K562 (cell line): ENCODE results near the gene RPL10A. TPM values are rescaled to one million over a fixed set of nuclear protein-coding genes. Genes with fewer than 3 reads are reported as not detected.

Source experiments
- EGR1 ChIP-seq: fragments of 450-650 bp; conservative IDR thresholded peaks from 2 replicates; pipeline ENCODE4 v1.6.1; 2017; ENCODE audit warnings: mild to moderate bottlenecking
- ETV5 ChIP-seq: sonication (generic); formaldehyde crosslinking; IDR thresholded peaks from 2 replicates; pipeline ENCODE4 v1.4.0; 2020; ENCODE audit warnings: low read depth, mild to moderate bottlenecking, missing genetic modification reagents
- ETV6 ChIP-seq, 3 experiments: fragments of 150-350 bp in 1 of 3; sonication (generic) in 1 of 3; formaldehyde crosslinking in 1 of 3; IDR thresholded peaks; 2 replicates each; pipeline versions ENCODE4 v1.6.1 to v1.8.0; 2014 to 2022; ENCODE audit warnings: borderline replicate concordance in 2 of 3, low read depth in 2 of 3, antibody characterized with exemption in 1 of 3, low read length in 1 of 3, mild to moderate bottlenecking in 1 of 3, missing genetic modification reagents in 1 of 3
- GATAD2B ChIP-seq: fragments of 450-650 bp; IDR thresholded peaks from 2 replicates; pipeline ENCODE4 v1.6.1; 2017; ENCODE audit warnings: mild to moderate bottlenecking, borderline replicate concordance
- HIVEP1 ChIP-seq: fragments of 250-450 bp; sonication (Bioruptor Pico); IDR thresholded peaks from 2 replicates; pipeline ENCODE4 v1.4.0; 2020; ENCODE audit warnings: mild to moderate bottlenecking
- HNRNPK ChIP-seq: fragments of 200-400 bp; formaldehyde crosslinking; IDR thresholded peaks from one replicate; pipeline ENCODE4 v1.6.1; 2018; ENCODE audit warnings: mild to moderate bottlenecking, low read depth, low read length; ENCODE audit not compliant: poor library complexity, severe bottlenecking
- KAT7 ChIP-seq: sonication (generic); formaldehyde crosslinking; IDR thresholded peaks from 2 replicates; pipeline ENCODE4 v1.8.0; 2022; ENCODE audit warnings: missing genetic modification reagents, mild to moderate bottlenecking, borderline replicate concordance
- NCOA1 ChIP-seq: fragments of 450-650 bp; IDR thresholded peaks from 2 replicates; pipeline ENCODE4 v1.6.1; 2016; ENCODE audit warnings: low read depth
- NFE2 ChIP-seq: IDR thresholded peaks from 2 replicates; pipeline ENCODE4 v1.6.1; 2014; ENCODE audit warnings: antibody characterized with exemption, low read depth
- NR3C1 ChIP-seq: sonication (generic); formaldehyde crosslinking; IDR thresholded peaks from 2 replicates; pipeline ENCODE4 v1.8.1; 2022; ENCODE audit warnings: missing genetic modification reagents
- PCBP1 ChIP-seq: fragments of 200-400 bp; formaldehyde crosslinking; IDR thresholded peaks from 2 replicates; pipeline ENCODE4 v1.6.1; 2018; ENCODE audit warnings: mild to moderate bottlenecking, low read depth, low read length; ENCODE audit not compliant: poor library complexity, severe bottlenecking
- RBM14 ChIP-seq: fragments of 200-400 bp; formaldehyde crosslinking; IDR thresholded peaks from 2 replicates; pipeline ENCODE4 v1.6.1; 2018; ENCODE audit warnings: low read depth, mild to moderate bottlenecking, low read length, moderate library complexity, borderline replicate concordance; ENCODE audit not compliant: insufficient read depth
- RFX7 ChIP-seq: fragments of 250-450 bp; sonication (Bioruptor Pico); IDR thresholded peaks from 2 replicates; pipeline ENCODE4 v1.5.1; 2021; ENCODE audit warnings: mild to moderate bottlenecking
- SMAD1 ChIP-seq: fragments of 150-350 bp; IDR thresholded peaks from 2 replicates; pipeline ENCODE4 v1.6.1; 2014; ENCODE audit warnings: low read length, low read depth; ENCODE audit not compliant: partially characterized antibody
- SMARCE1 ChIP-seq: fragments of 450-650 bp; IDR thresholded peaks from 2 replicates; pipeline ENCODE4 v1.7.1; 2016; ENCODE audit warnings: mild to moderate bottlenecking
- SNRNP70 ChIP-seq: fragments of 200-400 bp; formaldehyde crosslinking; optimal IDR thresholded peaks from 2 replicates; pipeline ENCODE3; 2017; ENCODE audit warnings: low read depth, low read length
- STAG1 ChIP-seq: sonication (generic); formaldehyde crosslinking; IDR thresholded peaks from 2 replicates; pipeline ENCODE4 v1.5.0; 2020; ENCODE audit warnings: missing genetic modification reagents, borderline replicate concordance
- TEAD1 ChIP-seq, 2 experiments: fragments of 450-650 bp in 1 of 2; sonication (generic) in 1 of 2; formaldehyde crosslinking; IDR thresholded peaks; 2 replicates each; pipeline versions ENCODE4 v1.4.0 to v1.8.0; 2020 to 2022; ENCODE audit warnings: mild to moderate bottlenecking in 2 of 2, missing genetic modification reagents in 1 of 2
- XRCC4 ChIP-seq: IDR thresholded peaks from one replicate; pipeline ENCODE4 v1.6.1; 2011; ENCODE audit not compliant: insufficient read depth, insufficient read length; ENCODE audit errors: extremely low read depth
- ZC3H11A ChIP-seq: IDR thresholded peaks from 2 replicates; pipeline ENCODE4 v1.6.1; 2012; ENCODE audit warnings: low read depth, low read length, improper control_type of control experiment
- ZNF197 ChIP-seq: fragments of 200-800 bp; sonication (Bioruptor generic); IDR thresholded peaks from 2 replicates; pipeline ENCODE4 v1.6.1; 2016; ENCODE audit warnings: low read depth, missing genetic modification characterization, missing compliant biosample characterization
- ZNF232 ChIP-seq: sonication (generic); formaldehyde crosslinking; IDR thresholded peaks from 2 replicates; pipeline ENCODE4 v1.8.0; 2022; ENCODE audit warnings: mild to moderate bottlenecking, missing genetic modification reagents
- polyA plus RNA-seq, 8 experiments: library from polyadenylated mRNA; depleted of rRNA in 4 of 8; stranded (reverse) in 5 of 8; unstranded in 3 of 8; fragments of >200 nt; fragmentation: Nextera tagmentation in 2 of 8; fragmentation: Illumina TruSeq in 1 of 8; extraction: Ambion mirVana in 2 of 8; extraction: Trizol in 1 of 8; gene quantifications; 2 replicates each; pipeline versions ENCODE4 v1.2.1 to v1.2.3, GENCODE V29; 2011 to 2014; ENCODE audit warnings: inconsistent platforms in 1 of 8, missing spikeins in 1 of 8
- total RNA-seq, 7 experiments: library from RNA; depleted of rRNA in 6 of 7; stranded (reverse); fragments of >200 nt in 6 of 7; fragmentation: Illumina TruSeq in 2 of 7; extraction: Trizol in 2 of 7; gene quantifications; 2 replicates each; pipeline versions ENCODE4 v1.2.1 to v1.2.3, GENCODE V29; 2011 to 2021; ENCODE audit warnings: low replicate concordance in 1 of 7
- TF ChIP-seq, protein P1 (sequence below): fragments of 450-650 bp; formaldehyde crosslinking; IDR thresholded peaks from 2 replicates; pipeline ENCODE4 v1.4.0; 2020; ENCODE audit warnings: mild to moderate bottlenecking, mixed read lengths
- TF ChIP-seq, protein P2 (sequence below): sonication (generic); formaldehyde crosslinking; IDR thresholded peaks from 2 replicates; pipeline ENCODE4 v1.8.1; 2023; ENCODE audit warnings: mild to moderate bottlenecking, missing genetic modification reagents
- TF ChIP-seq, protein P3 (sequence below): fragments of 250-450 bp; sonication (Bioruptor Pico); IDR thresholded peaks from 2 replicates; pipeline ENCODE4 v1.5.0; 2021

The RPL10A gene
- total and polyA plus RNA-seq, 9 of the 15 experiments (the other 6 are each of a cell fraction or from before 2014, with no cell fraction given): 1,589 to 3,237 (median 2,116) TPM

DNA sequence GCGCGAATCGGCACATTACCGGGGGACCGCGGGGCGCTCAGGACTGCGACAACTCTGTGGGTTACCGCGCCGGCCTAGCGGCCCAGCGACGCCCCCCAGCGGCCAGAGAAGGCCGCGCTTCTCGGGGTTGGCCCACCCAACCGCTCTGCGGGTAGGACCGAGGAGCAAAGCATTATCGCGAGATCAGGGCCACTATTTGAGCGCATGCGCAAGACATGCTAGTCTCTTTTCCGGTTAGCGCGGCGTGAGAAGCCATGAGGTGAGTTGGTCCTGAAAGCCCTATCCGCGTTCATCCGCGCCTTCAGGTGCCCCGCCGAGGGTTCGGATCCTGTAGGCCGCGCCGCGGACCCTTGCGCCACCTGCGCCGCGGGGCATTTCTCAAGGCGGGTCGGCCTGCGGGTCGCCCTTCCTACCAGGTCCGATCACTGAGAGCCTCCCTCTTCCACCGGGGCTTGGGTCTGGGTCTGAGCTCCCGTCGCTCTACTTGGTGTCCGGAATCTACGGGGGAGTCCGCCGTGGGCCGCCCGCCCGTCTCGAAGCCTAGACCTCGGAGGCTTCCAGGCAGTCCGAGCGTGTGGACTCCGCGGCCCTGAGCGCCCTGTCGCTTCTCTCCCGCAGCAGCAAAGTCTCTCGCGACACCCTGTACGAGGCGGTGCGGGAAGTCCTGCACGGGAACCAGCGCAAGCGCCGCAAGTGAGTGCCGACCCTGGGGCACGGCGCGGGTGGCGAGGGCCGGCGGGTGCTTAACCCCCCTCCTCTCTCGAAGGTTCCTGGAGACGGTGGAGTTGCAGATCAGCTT lies at the start of gene RPL10A (continued):
- peak; percentile 97 for TF ChIP-seq SMAD1
- no peak for TF ChIP-seq ZNF197 (CRISPR knock-in tag)
- no peak; the same call in 1 of the 2 replicates for TF ChIP-seq NFE2
- peak; percentile 76 to 79 for TF ChIP-seq TEAD1 (CRISPR knock-in tag; IDR thresholded peaks at IDR 0.05)
- no peak for TF ChIP-seq XRCC4
- peak; percentile 61; the same call in 1 of the 2 replicates for TF ChIP-seq HIVEP1 (CRISPR knock-in tag)
- TF ChIP-seq SNRNP70: peak; percentile 82
- no peak for TF ChIP-seq RFX7
- no peak; the same call in 1 of the 2 replicates for TF ChIP-seq NCOA1
- TF ChIP-seq, protein P1, sequence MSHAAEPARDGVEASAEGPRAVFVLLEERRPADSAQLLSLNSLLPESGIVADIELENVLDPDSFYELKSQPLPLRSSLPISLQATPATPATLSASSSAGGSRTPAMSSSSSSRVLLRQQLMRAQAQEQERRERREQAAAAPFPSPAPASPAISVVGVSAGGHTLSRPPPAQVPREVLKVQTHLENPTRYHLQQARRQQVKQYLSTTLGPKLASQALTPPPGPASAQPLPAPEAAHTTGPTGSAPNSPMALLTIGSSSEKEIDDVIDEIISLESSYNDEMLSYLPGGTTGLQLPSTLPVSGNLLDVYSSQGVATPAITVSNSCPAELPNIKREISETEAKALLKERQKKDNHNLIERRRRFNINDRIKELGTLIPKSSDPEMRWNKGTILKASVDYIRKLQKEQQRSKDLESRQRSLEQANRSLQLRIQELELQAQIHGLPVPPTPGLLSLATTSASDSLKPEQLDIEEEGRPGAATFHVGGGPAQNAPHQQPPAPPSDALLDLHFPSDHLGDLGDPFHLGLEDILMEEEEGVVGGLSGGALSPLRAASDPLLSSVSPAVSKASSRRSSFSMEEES: no peak
- no peak for TF ChIP-seq EGR1
- TF ChIP-seq SMARCE1: no peak
- TF ChIP-seq, protein P2, sequence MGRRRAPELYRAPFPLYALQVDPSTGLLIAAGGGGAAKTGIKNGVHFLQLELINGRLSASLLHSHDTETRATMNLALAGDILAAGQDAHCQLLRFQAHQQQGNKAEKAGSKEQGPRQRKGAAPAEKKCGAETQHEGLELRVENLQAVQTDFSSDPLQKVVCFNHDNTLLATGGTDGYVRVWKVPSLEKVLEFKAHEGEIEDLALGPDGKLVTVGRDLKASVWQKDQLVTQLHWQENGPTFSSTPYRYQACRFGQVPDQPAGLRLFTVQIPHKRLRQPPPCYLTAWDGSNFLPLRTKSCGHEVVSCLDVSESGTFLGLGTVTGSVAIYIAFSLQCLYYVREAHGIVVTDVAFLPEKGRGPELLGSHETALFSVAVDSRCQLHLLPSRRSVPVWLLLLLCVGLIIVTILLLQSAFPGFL: no peak; the same call in 1 of the 2 replicates
- TF ChIP-seq ZNF232: 0 out of 2 replicates have a peak, but pooled peaks have one; percentile 73
- peak; percentile 75 for TF ChIP-seq PCBP1
- peak in 1 of 2 experiments; percentile 55; a peak in 1 of 4 replicates for TF ChIP-seq ETV6 (IDR thresholded peaks at IDR 0.05; ENCODE audit: borderline replicate concordance in 1 of 2, low read depth in 2 of 2, low read length in 1 of 2)
- TF ChIP-seq ETV6 (CRISPR knock-in tag; IDR thresholded peaks at IDR 0.05; ENCODE audit: borderline replicate concordance): 0 out of 2 replicates have a peak, but pooled peaks have one; percentile 21
- TF ChIP-seq HNRNPK: no peak
- TF ChIP-seq NR3C1 (CRISPR knock-in tag): 0 out of 2 replicates have a peak, but pooled peaks have one; percentile 65
- peak; percentile 99 for TF ChIP-seq RBM14
- TF ChIP-seq GATAD2B: no peak; the same call in 1 of the 2 replicates
- peak; percentile 76 for TF ChIP-seq STAG1
- TF ChIP-seq ETV5: peak; percentile 81
- TF ChIP-seq KAT7 (CRISPR knock-in tag): no peak; the same call in 1 of the 2 replicates
- TF ChIP-seq, protein P3, sequence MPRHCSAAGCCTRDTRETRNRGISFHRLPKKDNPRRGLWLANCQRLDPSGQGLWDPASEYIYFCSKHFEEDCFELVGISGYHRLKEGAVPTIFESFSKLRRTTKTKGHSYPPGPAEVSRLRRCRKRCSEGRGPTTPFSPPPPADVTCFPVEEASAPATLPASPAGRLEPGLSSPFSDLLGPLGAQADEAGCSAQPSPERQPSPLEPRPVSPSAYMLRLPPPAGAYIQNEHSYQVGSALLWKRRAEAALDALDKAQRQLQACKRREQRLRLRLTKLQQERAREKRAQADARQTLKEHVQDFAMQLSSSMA (CRISPR knock-in tag): no peak
- no peak for TF ChIP-seq ZC3H11A
